ENCODE data around the gene PADI3. TPM values are rescaled to one million over a fixed set of nuclear protein-coding genes. Genes with fewer than 3 reads are reported as not detected.
"Not testable (repeated sequence)": the region's sequence is repeated elsewhere in the genome, so short reads cannot be mapped to it uniquely, and the experiment has no call there.

The PADI3 gene
- total RNA-seq, 1 experiment from 2014 or later = 3.6 TPM

DNA sequence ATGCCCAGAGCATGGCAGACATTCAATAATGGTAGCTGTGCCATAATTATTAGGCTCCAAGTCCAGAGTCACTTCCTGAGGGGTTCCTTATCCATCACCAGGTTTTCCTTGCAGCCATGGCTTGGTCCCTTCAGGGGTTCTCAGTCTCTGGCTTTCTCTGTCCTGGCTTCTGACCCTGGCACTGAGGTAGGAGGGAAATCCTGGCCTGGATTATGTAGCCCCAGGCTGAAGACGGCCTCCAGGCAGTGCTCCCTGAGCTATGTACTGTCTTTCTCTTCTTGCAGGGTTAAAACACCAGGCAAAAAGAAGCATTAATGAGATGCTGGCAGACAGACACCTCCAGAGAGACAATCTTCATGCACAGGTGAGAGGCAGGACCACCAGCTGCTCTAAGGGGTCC, 9.5 kb upstream of the PADI3 start:
- Histone ChIP-seq H3K27me3 (replicated peaks) (no peaks in the 10 kb centered on the region), H3K36me3 (no peaks in the 10 kb centered on the region), H3K9me3 (replicated peaks) (no peaks in the 10 kb centered on the region; the same call in 1 of the 2 replicates), H3K4me1 (replicated peaks) (peaks cover 34% of the 10 kb centered on the region), H3K4me3 (no peak overlapping the region), H3K27ac (no peak overlapping the region)
- DNase-seq (ENCODE audit: low read depth in 1 of 2, low spot score in 2 of 2) = peak; percentile 76 to 82

DNA sequence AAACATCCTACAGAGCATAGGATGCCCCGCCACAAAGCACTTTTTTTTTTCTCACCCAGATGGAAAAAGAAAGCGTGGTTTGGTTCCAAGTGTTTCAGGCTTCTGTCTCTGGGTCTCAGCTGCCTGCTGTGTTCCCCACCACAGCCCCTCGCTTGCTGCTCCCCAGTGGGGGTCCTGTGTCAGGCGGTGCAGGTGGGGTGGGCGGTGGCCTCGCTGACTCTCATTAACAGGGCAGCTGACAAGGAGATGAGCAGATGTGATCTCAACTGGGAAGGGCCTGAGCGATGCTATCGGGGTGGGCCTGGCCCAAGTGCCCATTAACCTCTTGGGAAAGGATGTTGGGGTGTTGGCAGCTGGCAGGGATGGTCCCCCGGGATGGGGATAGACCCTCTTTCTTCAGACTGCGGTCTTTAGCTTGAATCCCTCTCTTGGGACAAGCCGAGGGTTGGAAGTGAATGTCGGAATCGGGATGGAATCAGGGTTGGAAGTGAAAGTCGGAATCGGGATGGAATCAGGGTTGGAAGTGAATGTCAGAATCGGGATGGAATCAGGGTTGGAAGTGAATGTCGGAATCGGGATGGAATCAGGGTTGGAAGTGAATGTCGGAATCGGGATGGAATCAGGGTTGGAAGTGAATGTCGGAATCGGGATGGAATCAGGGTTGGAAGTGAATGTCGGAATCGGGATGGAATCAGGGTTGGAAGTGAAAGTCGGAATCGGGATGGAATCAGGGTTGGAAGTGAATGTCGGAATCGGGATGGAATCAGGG, 7.7 kb upstream of the PADI3 start:
- DNase-seq (ENCODE audit: low read depth in 1 of 2, low spot score in 2 of 2); H3K9me3 ChIP-seq (replicated peaks); H3K27ac ChIP-seq; H3K4me3 ChIP-seq; H3K36me3 ChIP-seq; H3K27me3 ChIP-seq (replicated peaks): not testable (repeated sequence)
- peaks cover 28% of the 10 kb centered on the region for H3K4me1 ChIP-seq (replicated peaks)

- H3K36me3 ChIP-seq; DNase-seq (ENCODE audit: low read depth in 1 of 2, low spot score in 2 of 2); H3K27ac ChIP-seq; H3K27me3 ChIP-seq (replicated peaks); H3K9me3 ChIP-seq (replicated peaks); H3K4me3 ChIP-seq: not testable (repeated sequence)
- H3K4me1 ChIP-seq (replicated peaks) = peaks cover 23% of the 10 kb centered on the region
Observed at GRCh38 chr1:17241780-17242074, 7.2 kb upstream of the PADI3 start.

GRCh38 chr1:17243274-17243673, 5.6 kb upstream of the PADI3 start:
- peaks cover 12% of the 10 kb centered on the region for H3K4me1 ChIP-seq (replicated peaks)
- no peak overlapping the region for H3K27ac ChIP-seq
- no peaks in the 10 kb centered on the region; the same call in 1 of the 2 replicates for H3K9me3 ChIP-seq (replicated peaks)
- no peak overlapping the region for H3K4me3 ChIP-seq
- no peak for DNase-seq (ENCODE audit: low read depth in 1 of 2, low spot score in 2 of 2)
- no peaks in the 10 kb centered on the region for H3K27me3 ChIP-seq (replicated peaks)
- H3K36me3 ChIP-seq = no peaks in the 10 kb centered on the region

DNA sequence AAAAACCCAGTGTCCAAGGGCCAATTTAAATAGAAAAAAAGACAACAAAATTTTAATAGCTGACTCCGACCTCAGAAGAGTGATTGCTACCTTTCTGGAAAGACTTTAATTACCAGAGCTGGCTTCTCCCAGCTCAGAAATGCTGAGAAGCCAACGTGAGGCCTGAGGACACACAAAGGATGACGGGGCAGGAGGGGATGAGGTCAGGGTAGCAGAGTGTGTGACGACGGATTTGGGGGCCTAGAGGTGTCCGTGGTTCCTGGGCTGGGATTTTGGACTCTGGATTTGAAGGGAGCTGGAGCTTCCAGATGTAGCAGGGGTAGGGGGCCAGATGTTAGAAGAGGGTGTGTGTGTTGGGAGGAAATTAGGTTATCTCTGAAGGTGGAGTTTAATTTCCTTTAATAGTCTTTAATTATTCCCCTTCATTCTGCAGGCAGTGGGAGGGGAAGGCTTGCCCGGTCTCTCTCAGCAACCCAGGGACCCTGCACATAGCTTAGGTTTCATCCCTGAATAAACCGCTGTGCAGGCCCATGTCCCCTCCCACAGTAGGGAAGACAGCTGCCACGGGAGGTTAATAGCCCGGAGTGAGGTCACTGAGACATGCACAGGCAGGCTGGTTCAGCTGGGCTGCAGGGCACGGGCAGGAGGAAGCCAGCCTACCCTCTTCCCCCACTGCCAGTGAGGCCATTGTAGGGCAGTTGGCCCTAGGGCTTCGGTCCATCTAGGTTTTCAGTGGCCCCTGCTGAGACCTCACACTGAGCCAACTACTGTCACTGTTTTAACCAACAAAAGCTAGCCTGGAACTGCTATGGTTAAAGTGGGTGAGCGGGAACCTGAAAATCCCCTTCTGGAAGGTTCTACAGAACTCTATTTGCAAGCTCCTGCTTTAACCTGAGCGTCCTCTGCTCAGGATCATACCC, 3.8 kb upstream of the PADI3 start:
- H3K27ac ChIP-seq = no peak overlapping the region
- H3K36me3 ChIP-seq = no peaks in the 10 kb centered on the region
- peaks cover 9% of the 10 kb centered on the region for H3K4me1 ChIP-seq (replicated peaks)
- no peaks in the 10 kb centered on the region; the same call in 1 of the 2 replicates for H3K9me3 ChIP-seq (replicated peaks)
- no peaks in the 10 kb centered on the region for H3K27me3 ChIP-seq (replicated peaks)
- DNase-seq (ENCODE audit: low read depth in 1 of 2, low spot score in 2 of 2) = no peak
- no peak overlapping the region for H3K4me3 ChIP-seq

DNA sequence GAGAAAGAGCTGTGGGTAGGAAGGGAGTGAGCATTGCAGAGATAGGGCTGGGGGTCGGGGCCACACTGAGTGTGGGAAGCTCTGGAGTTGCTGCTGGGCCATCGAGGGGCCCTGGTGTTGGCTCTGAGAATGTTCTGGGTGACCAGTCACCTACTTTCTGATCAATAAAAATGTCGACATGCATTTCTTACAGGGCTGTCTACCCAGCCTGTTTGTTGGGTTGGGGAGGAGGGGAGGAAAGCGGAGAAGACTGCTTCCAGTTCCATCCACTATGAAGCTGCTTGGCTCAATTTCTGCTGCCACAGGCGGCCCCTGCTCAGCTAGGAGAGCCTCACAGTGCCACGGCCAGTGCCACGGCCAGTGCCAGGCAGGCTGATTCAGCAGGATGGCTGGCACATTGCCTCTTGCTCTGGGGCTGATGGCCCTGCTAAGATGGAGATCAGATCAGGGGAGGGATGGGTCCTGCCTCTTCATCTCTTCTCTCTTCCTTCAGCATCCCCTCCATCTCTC, 3.0 kb upstream of the PADI3 start:
- H3K4me1 ChIP-seq (replicated peaks) = peaks cover 16% of the 10 kb centered on the region
- no peaks in the 10 kb centered on the region for H3K27me3 ChIP-seq (replicated peaks)
- no peak overlapping the region for H3K4me3 ChIP-seq
- H3K9me3 ChIP-seq (replicated peaks) = no peaks in the 10 kb centered on the region
- H3K27ac ChIP-seq = no peak overlapping the region
- no peaks in the 10 kb centered on the region for H3K36me3 ChIP-seq
- no peak for DNase-seq (ENCODE audit: low read depth in 1 of 2, low spot score in 2 of 2)

DNA sequence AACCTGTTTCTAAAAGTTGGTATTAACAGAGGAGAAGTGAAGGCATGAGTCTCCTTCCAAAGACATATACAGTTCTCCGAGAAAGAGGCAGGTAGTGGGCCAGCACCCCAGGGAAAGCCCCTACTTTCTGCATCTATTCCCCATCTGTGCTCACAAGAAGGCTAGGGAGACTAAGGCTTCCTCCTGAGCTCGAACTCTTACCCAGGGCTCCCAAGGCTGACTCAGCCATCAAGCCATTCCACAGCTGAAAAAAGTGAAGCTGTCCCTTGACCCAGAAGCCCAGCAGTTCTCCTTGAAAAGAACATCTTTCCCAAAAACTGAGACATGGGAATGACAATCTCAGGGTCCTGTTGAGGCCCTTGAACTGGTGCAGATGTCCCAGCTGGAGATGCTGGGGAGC, 1.9 kb upstream of the PADI3 start:
- Histone ChIP-seq H3K4me1 (replicated peaks) (peaks cover 27% of the 10 kb centered on the region), H3K36me3 (no peaks in the 10 kb centered on the region), H3K27ac (no peak overlapping the region), H3K27me3 (replicated peaks) (no peaks in the 10 kb centered on the region), H3K4me3 (no peak overlapping the region), H3K9me3 (replicated peaks) (no peaks in the 10 kb centered on the region)
- no peak for DNase-seq (ENCODE audit: low read depth in 1 of 2, low spot score in 2 of 2)

DNA sequence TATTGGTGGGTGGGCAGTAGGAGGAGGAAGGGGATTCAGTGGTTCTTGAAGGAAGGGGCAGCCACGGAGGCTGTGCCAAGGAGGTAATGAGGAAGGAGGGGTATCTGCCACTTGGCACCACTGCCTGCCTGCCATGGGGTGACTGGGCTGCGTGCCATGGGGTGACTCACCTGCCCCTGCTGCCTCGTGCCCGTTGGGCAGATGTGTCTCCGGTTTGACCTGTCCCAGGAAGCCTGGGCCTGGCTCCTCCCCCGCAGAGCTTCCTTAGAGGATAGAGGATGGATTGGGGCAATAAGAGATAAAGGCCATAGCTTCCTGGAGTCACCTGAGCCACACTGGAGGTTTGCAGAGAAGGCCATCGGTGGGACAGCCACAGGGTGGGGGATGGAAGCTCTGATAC, 1.7 kb downstream of the PADI3 start:
- Histone ChIP-seq H3K27me3 (replicated peaks) (no peaks in the 10 kb centered on the region), H3K27ac (no peak overlapping the region), H3K36me3 (no peaks in the 10 kb centered on the region), H3K9me3 (replicated peaks) (no peaks in the 10 kb centered on the region), H3K4me1 (replicated peaks) (peaks cover 24% of the 10 kb centered on the region), H3K4me3 (no peak overlapping the region)
- no peak for DNase-seq (ENCODE audit: low read depth in 1 of 2, low spot score in 2 of 2)

DNA sequence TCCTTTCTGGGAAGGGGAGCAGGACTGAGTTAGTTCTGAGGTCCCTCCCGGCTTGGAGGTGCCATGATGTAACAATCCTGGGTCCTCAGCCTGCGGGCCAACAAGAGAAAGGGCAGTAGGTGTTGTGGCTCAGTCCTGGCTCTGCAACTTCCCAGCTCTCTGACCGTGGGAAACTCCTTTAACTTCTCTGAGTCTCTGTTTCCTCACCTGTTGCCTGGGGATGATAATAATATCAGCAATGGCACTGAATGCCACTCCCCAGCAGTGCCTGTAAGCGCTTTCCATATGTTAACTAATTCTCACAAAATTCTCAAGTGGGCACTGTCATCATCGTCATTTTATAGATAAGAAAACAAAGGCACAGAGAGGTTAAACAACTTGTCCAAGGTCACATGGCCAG, 2.3 kb downstream of the PADI3 start:
- Histone ChIP-seq H3K36me3 (no peaks in the 10 kb centered on the region), H3K9me3 (replicated peaks) (no peaks in the 10 kb centered on the region), H3K4me3 (no peak overlapping the region), H3K27ac (peak overlapping the region; percentile 14; the same call in 1 of the 2 replicates), H3K4me1 (replicated peaks) (peaks cover 19% of the 10 kb centered on the region), H3K27me3 (replicated peaks) (no peaks in the 10 kb centered on the region)
- no peak for DNase-seq (ENCODE audit: low read depth in 1 of 2, low spot score in 2 of 2)

- peak overlapping the region; percentile 14; the same call in 1 of the 2 replicates for H3K27ac ChIP-seq
- H3K4me1 ChIP-seq (replicated peaks) = peaks cover 19% of the 10 kb centered on the region
- H3K36me3 ChIP-seq = no peaks in the 10 kb centered on the region
- no peaks in the 10 kb centered on the region for H3K27me3 ChIP-seq (replicated peaks)
- H3K4me3 ChIP-seq = no peak overlapping the region
- peak in 1 of 2 experiments; percentile 57 for DNase-seq (ENCODE audit: low read depth in 1 of 2, low spot score in 2 of 2)
- no peaks in the 10 kb centered on the region for H3K9me3 ChIP-seq (replicated peaks)
Observed at GRCh38 chr1:17251701-17252376, 2.9 kb downstream of the PADI3 start.

- Histone ChIP-seq H3K4me1 (replicated peaks) (peaks cover 43% of the 10 kb centered on the region), H3K9me3 (replicated peaks) (no peaks in the 10 kb centered on the region), H3K27me3 (replicated peaks) (no peaks in the 10 kb centered on the region), H3K4me3 (no peak overlapping the region), H3K36me3 (no peaks in the 10 kb centered on the region), H3K27ac (no peak overlapping the region)
- no peak for DNase-seq (ENCODE audit: low read depth in 1 of 2, low spot score in 2 of 2)
Observed at GRCh38 chr1:17255336-17255735, 6.4 kb downstream of the PADI3 start.

DNA sequence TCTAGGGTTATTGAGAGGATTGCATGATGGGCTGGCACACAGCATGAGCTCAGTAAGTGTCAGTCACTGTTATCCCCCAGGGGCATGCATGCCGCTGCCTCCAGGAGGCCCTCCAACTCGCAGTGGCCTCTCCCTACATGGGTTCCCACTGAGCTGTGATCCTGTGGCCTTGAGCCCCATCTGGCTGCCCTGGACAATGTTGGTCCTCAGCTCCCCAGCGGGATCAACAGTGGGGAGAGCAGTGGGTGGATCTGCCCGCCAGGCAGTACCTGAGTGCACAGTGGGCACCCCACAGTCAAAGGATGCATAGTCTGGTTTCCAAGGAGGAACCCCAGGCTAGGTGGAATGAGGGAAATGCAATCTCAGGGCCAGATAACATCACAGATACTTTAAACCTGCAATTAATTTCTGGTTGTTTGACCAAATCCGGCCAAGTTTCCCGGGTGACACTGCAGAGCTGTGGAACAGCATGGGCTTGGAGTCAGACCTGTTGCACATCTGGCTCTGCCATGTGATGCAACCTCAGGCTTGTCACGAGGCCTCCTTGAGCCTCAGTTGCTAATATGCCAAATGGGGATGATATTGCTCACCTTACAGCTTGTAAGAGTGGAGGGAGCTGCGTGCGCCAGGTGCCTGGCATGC, 9.3 kb downstream of the PADI3 start:
- Histone ChIP-seq H3K9me3 (replicated peaks) (no peaks in the 10 kb centered on the region), H3K4me3 (no peak overlapping the region), H3K36me3 (no peaks in the 10 kb centered on the region), H3K4me1 (replicated peaks) (peaks cover 35% of the 10 kb centered on the region), H3K27me3 (replicated peaks) (no peaks in the 10 kb centered on the region), H3K27ac (peak overlapping the region; percentile 71; the same call in 1 of the 2 replicates)
- no peak for DNase-seq (ENCODE audit: low read depth in 1 of 2, low spot score in 2 of 2)

DNA sequence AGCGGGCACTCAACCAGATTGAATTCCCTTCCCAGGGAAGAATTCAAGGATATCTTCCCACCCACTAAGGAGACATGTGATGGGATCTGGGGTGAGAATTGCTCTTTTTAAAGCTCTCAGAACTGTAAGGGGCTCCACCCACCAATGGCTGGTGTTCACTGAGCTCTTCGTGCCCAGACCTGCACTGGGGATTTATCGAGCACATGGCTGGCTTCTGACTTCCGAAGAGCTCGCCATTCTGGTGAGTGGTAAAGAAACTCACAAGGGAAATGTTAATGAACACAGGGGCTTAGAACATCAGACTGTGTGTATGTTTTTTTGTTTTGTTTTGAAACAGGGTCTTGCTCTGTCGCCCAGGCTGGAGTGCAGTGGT, 9.8 kb downstream of the PADI3 start:
- H3K4me1 ChIP-seq (replicated peaks) = peaks cover 35% of the 10 kb centered on the region
- no peaks in the 10 kb centered on the region for H3K27me3 ChIP-seq (replicated peaks)
- no peak overlapping the region for H3K4me3 ChIP-seq
- H3K27ac ChIP-seq = peak overlapping the region; percentile 71
- no peak for DNase-seq (ENCODE audit: low read depth in 1 of 2, low spot score in 2 of 2)
- no peaks in the 10 kb centered on the region for H3K36me3 ChIP-seq
- H3K9me3 ChIP-seq (replicated peaks) = no peaks in the 10 kb centered on the region

All from SJSA1 (cell line).